DND-41 (cell line): ENCODE results near the gene KRTAP12-2.

Source experiments
- CTCF ChIP-seq: IDR thresholded peaks from 2 replicates; pipeline ENCODE4 v1.5.1; 2012; ENCODE audit warnings: borderline replicate concordance, low read length, moderate library complexity, mild to moderate bottlenecking; ENCODE audit not compliant: poor library complexity, severe bottlenecking; ENCODE audit errors: extremely low read depth
- EZH2 ChIP-seq: IDR thresholded peaks from 3 replicates; pipeline ENCODE4 v1.6.1; 2012; ENCODE audit warnings: borderline replicate concordance, low read depth, mild to moderate bottlenecking, moderate library complexity, low read length, inconsistent platforms; ENCODE audit not compliant: severe bottlenecking

- TF ChIP-seq CTCF, result no peak
- TF ChIP-seq EZH2, result no peak
These were observed 46.4 kb upstream of the KRTAP12-2 start for GRCh38 chr21:44713130-44713529.
